ENCODE measurements around the gene NEK4. TPM values are rescaled to one million over a fixed set of nuclear protein-coding genes. Genes with fewer than 3 reads are reported as not detected.
"Not testable (repeated sequence)": the region's sequence is repeated elsewhere in the genome, so short reads cannot be mapped to it uniquely, and the experiment has no call there.

Gene NEK4
- polyA plus RNA-seq, 1 experiment = 14.4 TPM

- no peak for TF ChIP-seq CTCF (IDR thresholded peaks at IDR 0.05; ENCODE audit: low read depth, low read length)
- no peak for DNase-seq (ENCODE audit: low read depth, low spot score)
- ChIA-PET POLR2A (interaction anchor here (1.9 kb wide), 1 partner anchor 11 kb away, joined by 7 read pairs; no protein-coding TSS in a partner anchor), CTCF (interaction anchor here (0.7 kb wide), 1 partner anchor 89 kb away, joined by 3 read pairs; the partner anchor contains the start of gene NEK4)
- Histone ChIP-seq H3K9me3 (ENCODE audit: control insufficient read depth, insufficient read depth, low read length) (no peaks in the 10 kb centered on the region), H3K4me3 (ENCODE audit: low read depth, low read length) (no peak overlapping the region), H3K27ac (ENCODE audit: low read depth, low read length) (no peak overlapping the region), H3K27me3 (ENCODE audit: control insufficient read depth, insufficient read depth, low read length) (no peaks in the 10 kb centered on the region)
Measured at GRCh38 chr3:52682016-52682415, 88.7 kb downstream of the NEK4 start.

GRCh38 chr3:52681596-52681995 is 89.1 kb downstream of the NEK4 start:
- H3K4me3 ChIP-seq (ENCODE audit: low read depth, low read length) = no peak overlapping the region
- no peak for TF ChIP-seq CTCF (IDR thresholded peaks at IDR 0.05; ENCODE audit: low read depth, low read length)
- ChIA-PET CTCF (no interaction called here), POLR2A (interaction anchor here (1.9 kb wide), 1 partner anchor 11 kb away, joined by 7 read pairs; no protein-coding TSS in a partner anchor)
- DNase-seq (ENCODE audit: low read depth, low spot score) = no peak
- H3K9me3 ChIP-seq (ENCODE audit: control insufficient read depth, insufficient read depth, low read length) = no peaks in the 10 kb centered on the region
- H3K27ac ChIP-seq (ENCODE audit: low read depth, low read length) = no peak overlapping the region
- H3K27me3 ChIP-seq (ENCODE audit: control insufficient read depth, insufficient read depth, low read length) = no peaks in the 10 kb centered on the region

GRCh38 chr3:52679811-52680210 is 90.9 kb downstream of the NEK4 start:
- H3K9me3 ChIP-seq (ENCODE audit: control insufficient read depth, insufficient read depth, low read length) = no peaks in the 10 kb centered on the region
- no peak for DNase-seq (ENCODE audit: low read depth, low spot score)
- TF ChIP-seq CTCF (IDR thresholded peaks at IDR 0.05; ENCODE audit: low read depth, low read length) = no peak
- H3K4me3 ChIP-seq (ENCODE audit: low read depth, low read length) = no peak overlapping the region
- ChIA-PET CTCF (no interaction called here), POLR2A (interaction anchor here (1.7 kb wide), 1 partner anchor 9 kb away, joined by 4 read pairs; no protein-coding TSS in a partner anchor)
- no peak overlapping the region for H3K27ac ChIP-seq (ENCODE audit: low read depth, low read length)
- no peaks in the 10 kb centered on the region for H3K27me3 ChIP-seq (ENCODE audit: control insufficient read depth, insufficient read depth, low read length)

GRCh38 chr3:52679199-52679538 is 91.6 kb downstream of the NEK4 start:
- Histone ChIP-seq H3K27ac (ENCODE audit: low read depth, low read length) (no peak overlapping the region), H3K4me3 (ENCODE audit: low read depth, low read length) (no peak overlapping the region), H3K27me3 (ENCODE audit: control insufficient read depth, insufficient read depth, low read length) (no peaks in the 10 kb centered on the region), H3K9me3 (ENCODE audit: control insufficient read depth, insufficient read depth, low read length) (no peaks in the 10 kb centered on the region)
- TF ChIP-seq CTCF (IDR thresholded peaks at IDR 0.05; ENCODE audit: low read depth, low read length) = no peak
- ChIA-PET CTCF (interaction anchor here (0.8 kb wide), 1 partner anchor 10 kb away, joined by 3 read pairs; no protein-coding TSS in a partner anchor), POLR2A (interaction anchor here (0.6 to 1.7 kb wide), 2 partner anchors 8 to 26 kb away, joined by 4 read pairs; partner anchors contain the start of gene GLT8D1)
- DNase-seq (ENCODE audit: low read depth, low spot score) = no peak

GRCh38 chr3:52678265-52679198 is 92.2 kb downstream of the NEK4 start:
- Histone ChIP-seq H3K9me3 (ENCODE audit: control insufficient read depth, insufficient read depth, low read length) (no peaks in the 10 kb centered on the region), H3K27ac (ENCODE audit: low read depth, low read length) (no peak overlapping the region), H3K4me3 (ENCODE audit: low read depth, low read length) (no peak overlapping the region), H3K27me3 (ENCODE audit: control insufficient read depth, insufficient read depth, low read length) (no peaks in the 10 kb centered on the region)
- ChIA-PET POLR2A (interaction anchor here (0.6 to 1.7 kb wide), 2 partner anchors 8 to 27 kb away, joined by 4 read pairs; partner anchors contain the start of gene GLT8D1), CTCF (interaction anchor here (0.8 kb wide), 1 partner anchor 9 kb away, joined by 3 read pairs; no protein-coding TSS in a partner anchor)
- TF ChIP-seq CTCF (IDR thresholded peaks at IDR 0.05; ENCODE audit: low read depth, low read length) = no peak
- DNase-seq (ENCODE audit: low read depth, low spot score) = no peak

GRCh38 chr3:52676201-52676600 is 94.5 kb downstream of the NEK4 start:
- DNase-seq (ENCODE audit: low read depth, low spot score); H3K4me3 ChIP-seq (ENCODE audit: low read depth, low read length); H3K9me3 ChIP-seq (ENCODE audit: control insufficient read depth, insufficient read depth, low read length); H3K27me3 ChIP-seq (ENCODE audit: control insufficient read depth, insufficient read depth, low read length); H3K27ac ChIP-seq (ENCODE audit: low read depth, low read length); CTCF ChIA-PET; POLR2A ChIA-PET: not testable (repeated sequence)
